Endothelial cell of umbilical vein (primary cell): ENCODE measurements around the gene SCG3. TPM values are rescaled to one million over a fixed set of nuclear protein-coding genes. Genes with fewer than 3 reads are reported as not detected.

Experiments
- BruUV-seq: library from RNA; stranded (reverse); fragments of 400-500 nt; replicated peaks from 2 replicates; lab custom pipeline; 2021; lab: Mats Ljungman, UMichigan
- CTCF ChIA-PET: fragments of 300-600, 350-600 bp; sonication (Branson Sonifier 250); formaldehyde crosslinking; loops from one replicate; lab custom pipeline; 2021; ENCODE audit warnings: antibody characterized with exemption, inconsistent platforms; lab: Charles Lee
- POLR2A ChIA-PET: fragments of 300-600, 350-600 bp; sonication (Branson Sonifier 250); formaldehyde crosslinking; loops from one replicate; lab custom pipeline; 2021; ENCODE audit warnings: antibody characterized with exemption, inconsistent platforms; lab: Charles Lee
- DNase-seq: peaks from one replicate; pipeline ENCODE4 v3.0.0-alpha.2; 2011; ENCODE audit warnings: low read depth, low spot score
- FAIRE-seq: peaks from 2 replicates; lab custom pipeline; 2011; peaks lifted over from hg19 to GRCh38; lab: Jason Lieb, UNC
- H2AFZ ChIP-seq: 2 replicates; pipeline ENCODE4 v1.6.0; 2012; ENCODE audit warnings: low read depth, low read length, control low read depth, inconsistent platforms
- H3K27ac ChIP-seq: 2 replicates; pipeline ENCODE4 v1.5.1; 2011; ENCODE audit warnings: low read depth, mild to moderate bottlenecking, control low read depth, low read length, moderate library complexity; ENCODE audit not compliant: insufficient read depth
- H3K27me3 ChIP-seq, 2 experiments: 2 replicates each; pipeline versions ENCODE4 v1.6.0 to v1.6.1; 2011; ENCODE audit warnings: low read length in 2 of 2, mixed read lengths in 1 of 2; ENCODE audit not compliant: control insufficient read depth in 2 of 2, insufficient read depth in 2 of 2
- H3K36me3 ChIP-seq, 2 experiments: 2 replicates in 1 of 2; 3 replicates in 1 of 2; pipeline ENCODE4 v1.5.1; 2011; ENCODE audit warnings: low read length in 2 of 2, mild to moderate bottlenecking in 1 of 2, moderate library complexity in 1 of 2; ENCODE audit not compliant: control insufficient read depth in 2 of 2, insufficient read depth in 2 of 2; ENCODE audit errors: extremely low read depth in 1 of 2
- H3K4me1 ChIP-seq: 3 replicates; pipeline ENCODE4 v1.5.1; 2011; ENCODE audit warnings: mild to moderate bottlenecking, low read length; ENCODE audit not compliant: control insufficient read depth, insufficient read depth; ENCODE audit errors: extremely low read depth
- H3K4me2 ChIP-seq: 2 replicates; pipeline ENCODE4 v1.6.1; 2011; ENCODE audit warnings: low read length, control low read depth, mixed read lengths; ENCODE audit not compliant: insufficient read depth
- H3K4me3 ChIP-seq, 3 experiments: fragments of 200-600 bp in 1 of 3; sonication (generic), shearing (Covaris generic) in 1 of 3; replicated peaks in 1 of 3; 2 replicates each; pipeline ENCODE4 v1.5.1; 2011 to 2016; ENCODE audit warnings: control low read depth in 3 of 3, low read length in 3 of 3, mild to moderate bottlenecking in 2 of 3, inconsistent platforms in 1 of 3, low read depth in 1 of 3, moderate library complexity in 1 of 3; ENCODE audit not compliant: insufficient read depth in 1 of 3
- H3K79me2 ChIP-seq: 2 replicates; pipeline ENCODE4 v1.6.0; 2012; ENCODE audit warnings: low read length, inconsistent platforms; ENCODE audit not compliant: control insufficient read depth, insufficient read depth
- H3K9ac ChIP-seq: replicated peaks from 2 replicates; pipeline ENCODE3; 2011; ENCODE audit warnings: low read length, control low read depth; ENCODE audit not compliant: insufficient read depth; ENCODE audit errors: extremely low read depth
- H3K9me1 ChIP-seq: replicated peaks from 3 replicates; pipeline ENCODE4 v1.6.0; 2011; ENCODE audit warnings: mild to moderate bottlenecking, low read length; ENCODE audit not compliant: control insufficient read depth, insufficient read depth; ENCODE audit errors: extremely low read depth
- H3K9me3 ChIP-seq: replicated peaks from 2 replicates; pipeline ENCODE4 v1.5.1; 2012; ENCODE audit warnings: low read length, inconsistent platforms; ENCODE audit not compliant: control insufficient read depth, insufficient read depth
- H4K20me1 ChIP-seq: replicated peaks from 2 replicates; pipeline ENCODE3; 2011; ENCODE audit warnings: mild to moderate bottlenecking, low read length; ENCODE audit not compliant: control insufficient read depth, insufficient read depth; ENCODE audit errors: extremely low read depth
- EZH2 ChIP-seq: IDR thresholded peaks from 2 replicates; pipeline ENCODE4 v1.6.1; 2012; ENCODE audit warnings: borderline replicate concordance, low read depth, mild to moderate bottlenecking, moderate library complexity, low read length, inconsistent platforms; ENCODE audit not compliant: severe bottlenecking
- GATA2 ChIP-seq: IDR thresholded peaks from 2 replicates; pipeline ENCODE4 v1.7.0; 2011; ENCODE audit warnings: low read depth, mild to moderate bottlenecking, moderate library complexity, mixed read lengths, low read length; ENCODE audit not compliant: insufficient read length, insufficient read depth
- MYC ChIP-seq: IDR thresholded peaks from one replicate; pipeline ENCODE4 v1.6.1; 2011; ENCODE audit warnings: mild to moderate bottlenecking, low read depth, low read length
- POLR2A ChIP-seq: IDR thresholded peaks from 2 replicates; pipeline ENCODE4 v1.6.1; 2012; ENCODE audit warnings: low read depth, mild to moderate bottlenecking, control low read depth, low read length
- POLR2AphosphoS5 ChIP-seq: IDR thresholded peaks from 2 replicates; pipeline ENCODE4 v1.6.1; 2012; ENCODE audit warnings: low read depth, mild to moderate bottlenecking, control low read depth, low read length, moderate library complexity; ENCODE audit not compliant: insufficient read depth
- dilution Hi-C: fragments of 300-500 bp; cut with MboI; formaldehyde crosslinking; loops from one replicate; pipeline ENCODE4 v1.15.0; 2019; ENCODE audit warnings: low sequenced_read_pairs; ENCODE audit not compliant: extremely low pct_ligation_motif_present
- intact Hi-C: fragments of 100-400 bp; cut with micrococcal nuclease; formaldehyde crosslinking; loops from one replicate; pipeline ENCODE4 v1.10.0; 2022
- polyA plus RNA-seq, 4 experiments: library from polyadenylated mRNA; depleted of rRNA in 3 of 4; stranded (reverse) in 3 of 4; unstranded in 1 of 4; fragments of >200 nt; gene quantifications; 2 replicates each; pipeline versions ENCODE4 v1.2.1 to v1.2.3, GENCODE V29; 2011 to 2012; ENCODE audit warnings: missing spikeins in 1 of 4
- total RNA-seq: library from RNA; stranded (reverse); gene quantifications from 2 replicates; pipeline ENCODE4 v1.2.3, GENCODE V29; 2021
- TF ChIP-seq, protein P1 (sequence below): IDR thresholded peaks from 2 replicates; pipeline ENCODE4 v1.6.1; 2011; ENCODE audit not compliant: insufficient read depth, insufficient read length
- TF ChIP-seq, protein P2 (sequence below), 2 donors: IDR thresholded peaks; 1 replicate in 1 of 2; 2 replicates in 1 of 2; pipeline ENCODE4 v1.5.1; 2011; ENCODE audit warnings: low read length in 2 of 2, mild to moderate bottlenecking in 2 of 2, moderate library complexity in 2 of 2, control low read depth in 1 of 2, inconsistent platforms in 1 of 2, low read depth in 1 of 2; ENCODE audit not compliant: insufficient read depth in 1 of 2; ENCODE audit errors: extremely low read depth in 1 of 2

SCG3 gene
- total and polyA plus RNA-seq, 2 donors (not counting 3 experiments of a cell fraction or from before 2014, with no cell fraction given), result not detected

- BruUV-seq, result no TSS peak
- no peaks in the 10 kb centered on the region for H3K4me1 ChIP-seq
- POLR2A ChIA-PET, result no interaction called here
- TF ChIP-seq EZH2 (no peak), POLR2A (no peak), MYC (no peak), POLR2AphosphoS5 (no peak), GATA2 (no peak)
- TF ChIP-seq, protein P1, sequence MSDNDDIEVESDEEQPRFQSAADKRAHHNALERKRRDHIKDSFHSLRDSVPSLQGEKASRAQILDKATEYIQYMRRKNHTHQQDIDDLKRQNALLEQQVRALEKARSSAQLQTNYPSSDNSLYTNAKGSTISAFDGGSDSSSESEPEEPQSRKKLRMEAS, result no peak
- TF ChIP-seq, protein P2, sequence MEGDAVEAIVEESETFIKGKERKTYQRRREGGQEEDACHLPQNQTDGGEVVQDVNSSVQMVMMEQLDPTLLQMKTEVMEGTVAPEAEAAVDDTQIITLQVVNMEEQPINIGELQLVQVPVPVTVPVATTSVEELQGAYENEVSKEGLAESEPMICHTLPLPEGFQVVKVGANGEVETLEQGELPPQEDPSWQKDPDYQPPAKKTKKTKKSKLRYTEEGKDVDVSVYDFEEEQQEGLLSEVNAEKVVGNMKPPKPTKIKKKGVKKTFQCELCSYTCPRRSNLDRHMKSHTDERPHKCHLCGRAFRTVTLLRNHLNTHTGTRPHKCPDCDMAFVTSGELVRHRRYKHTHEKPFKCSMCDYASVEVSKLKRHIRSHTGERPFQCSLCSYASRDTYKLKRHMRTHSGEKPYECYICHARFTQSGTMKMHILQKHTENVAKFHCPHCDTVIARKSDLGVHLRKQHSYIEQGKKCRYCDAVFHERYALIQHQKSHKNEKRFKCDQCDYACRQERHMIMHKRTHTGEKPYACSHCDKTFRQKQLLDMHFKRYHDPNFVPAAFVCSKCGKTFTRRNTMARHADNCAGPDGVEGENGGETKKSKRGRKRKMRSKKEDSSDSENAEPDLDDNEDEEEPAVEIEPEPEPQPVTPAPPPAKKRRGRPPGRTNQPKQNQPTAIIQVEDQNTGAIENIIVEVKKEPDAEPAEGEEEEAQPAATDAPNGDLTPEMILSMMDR (IDR thresholded peaks at IDR 0.05; ENCODE audit: extremely low read depth in 1 of 2, insufficient read depth in 1 of 2, low read depth in 1 of 2, low read length in 2 of 2), result no peak
- H4K20me1 ChIP-seq, result no peaks in the 10 kb centered on the region
- no peaks in the 10 kb centered on the region for H3K79me2 ChIP-seq
- H3K9me1 ChIP-seq, result no peaks in the 10 kb centered on the region
- peaks cover 15 to 33% of the 10 kb centered on the region in 2 experiments for H3K27me3 ChIP-seq
- no peak overlapping the region for H3K9ac ChIP-seq
- dilution Hi-C loops (no loop called here), intact Hi-C loops (no loop called here)
- CTCF ChIA-PET, result interaction anchor here (0.7 to 1.5 kb wide), 3 partner anchors 8 to 15 kb away, joined by 3 to 5 read pairs (median 3); no protein-coding TSS in a partner anchor
- DNase-seq, result no peak
- H2AFZ ChIP-seq, result no peak overlapping the region
- H3K9me3 ChIP-seq, result no peaks in the 10 kb centered on the region
- no peak overlapping the region for H3K4me3 ChIP-seq
- H3K27ac ChIP-seq, result no peak overlapping the region
- H3K36me3 ChIP-seq, result no peaks in the 10 kb centered on the region
- no peak for FAIRE-seq
- H3K4me2 ChIP-seq, result no peak overlapping the region
These were observed 21.4 kb downstream of the SCG3 start for GRCh38 chr15:51702710-51703109.
